ENCODE measurements around the gene SLC39A9. TPM values are rescaled to one million over a fixed set of nuclear protein-coding genes. Genes with fewer than 3 reads are reported as not detected.

The SLC39A9 gene
- total and polyA plus RNA-seq, 10 of the 15 experiments (the other 5 are each of a cell fraction or from before 2014, with no cell fraction given), result 19.9 to 109 (median 46.9) TPM

- Histone ChIP-seq H3K4me3 (no peak overlapping the region), H4K20me1 (ENCODE audit: control insufficient read depth, insufficient read depth) (no peaks in the 10 kb centered on the region), H3K36me3 (ENCODE audit: control insufficient read depth in 2 of 2, insufficient read depth in 2 of 2, low read length in 1 of 2) (peaks cover 0 to 3% of the 10 kb centered on the region in 2 experiments; a peak in 2 of 4 replicates), H3K27me3 (replicated peaks in 1 of 2; ENCODE audit: control insufficient read depth in 2 of 2, insufficient read depth in 2 of 2, low read length in 1 of 2) (no peaks in the 10 kb centered on the region), H2AFZ (ENCODE audit: control insufficient read depth, low read depth, low read length) (no peak overlapping the region), H3K4me1 (ENCODE audit: control insufficient read depth, insufficient read depth, low read length) (no peaks in the 10 kb centered on the region; the same call in 1 of the 2 replicates), H3K4me2 (ENCODE audit: control insufficient read depth, insufficient read depth) (no peak overlapping the region), H3K27ac (ENCODE audit: control insufficient read depth, insufficient read depth) (no peak overlapping the region), H3K9ac (ENCODE audit: control insufficient read depth, insufficient read depth, low read length) (no peak overlapping the region), H3K9me3 (replicated peaks; ENCODE audit: control insufficient read depth, insufficient read depth, low read length) (no peaks in the 10 kb centered on the region), H3K79me2 (ENCODE audit: control insufficient read depth, insufficient read depth, low read length) (no peaks in the 10 kb centered on the region)
- no peak for TF ChIP-seq PAX5 (IDR thresholded peaks at IDR 0.05; ENCODE audit: borderline replicate concordance, low read depth, low read length)
- TF ChIP-seq PAX8 (IDR thresholded peaks at IDR 0.05), result no peak
- no peak for TF ChIP-seq TBL1XR1 (IDR thresholded peaks at IDR 0.05; ENCODE audit: low read depth, low read length)
- RAD21 ChIA-PET (ENCODE audit: unreplicated experiment), result no interaction called here
- FAIRE-seq (no peak), DNase-seq (ENCODE audit: low read depth, low spot score) (no peak), ATAC-seq (no peak)
- intact Hi-C loops (cut with micrococcal nuclease; ENCODE audit: unreplicated experiment), result no loop called here
- WGBS (ENCODE audit: insufficient coverage, insufficient replicate concordance, low lambda C conversion rate, missing lambda C conversion rate), result 50% methylated on average over 1 of the region's 1 CpG
- SMC1A ChIA-PET (ENCODE audit: uncharacterized antibody, unreplicated experiment), result interaction anchor here (1.1 to 2.1 kb wide), 3 partner anchors 9 to 91 kb away, joined by 3 to 9 read pairs (median 5); no protein-coding TSS in a partner anchor
- POLR2A ChIA-PET, result interaction anchor here (0.6 to 1.6 kb wide), 2 partner anchors 8 to 45 kb away, joined by 3 to 8 read pairs; no protein-coding TSS in a partner anchor
- CTCF ChIA-PET, result interaction anchor here (0.6 to 2.3 kb wide), 5 partner anchors 10 to 40 kb away, joined by 3 to 6 read pairs (median 4); no protein-coding TSS in a partner anchor
- in situ Hi-C loops (cut with MboI), result no loop called here
- BruUV-seq (replicated peaks), result no TSS peak
These were observed 30.1 kb upstream of the SLC39A9 start for GRCh38 chr14:69368381-69368780.

GRCh38 chr14:69370061-69370460 is 28.4 kb upstream of the SLC39A9 start:
- no peaks in the 10 kb centered on the region for H3K4me1 ChIP-seq (ENCODE audit: control insufficient read depth, insufficient read depth, low read length)
- H3K4me2 ChIP-seq (ENCODE audit: control insufficient read depth, insufficient read depth), result no peak overlapping the region
- H3K36me3 ChIP-seq (ENCODE audit: control insufficient read depth in 2 of 2, insufficient read depth in 2 of 2, low read length in 1 of 2), result peaks cover 0 to 3% of the 10 kb centered on the region in 2 experiments; a peak in 2 of 4 replicates
- no peak overlapping the region for H3K9ac ChIP-seq (ENCODE audit: control insufficient read depth, insufficient read depth, low read length)
- H3K27me3 ChIP-seq (replicated peaks in 1 of 2; ENCODE audit: control insufficient read depth in 2 of 2, insufficient read depth in 2 of 2, low read length in 1 of 2), result no peaks in the 10 kb centered on the region
- ATAC-seq, result no peak
- 86% methylated on average over 5 of the region's 5 CpGs for WGBS (ENCODE audit: insufficient coverage, insufficient replicate concordance, low lambda C conversion rate, missing lambda C conversion rate)
- in situ Hi-C loops (cut with MboI) (no loop called here), intact Hi-C loops (cut with micrococcal nuclease; ENCODE audit: unreplicated experiment) (no loop called here)
- FAIRE-seq, result no peak
- no peaks in the 10 kb centered on the region for H3K79me2 ChIP-seq (ENCODE audit: control insufficient read depth, insufficient read depth, low read length)
- ChIA-PET RAD21 (ENCODE audit: unreplicated experiment) (interaction anchor here (2.6 kb wide), 1 partner anchor 9 kb away, joined by 9 read pairs; no protein-coding TSS in a partner anchor), POLR2A (interaction anchor here (1.4 to 1.8 kb wide), 2 partner anchors 8 to 10 kb away, joined by 3 to 8 read pairs; no protein-coding TSS in a partner anchor), SMC1A (ENCODE audit: uncharacterized antibody, unreplicated experiment) (interaction anchor here (0.5 to 2.1 kb wide), 5 partner anchors 9 to 232 kb away, joined by 3 to 5 read pairs (median 3); no protein-coding TSS in a partner anchor), CTCF (interaction anchor here (0.9 kb wide), 1 partner anchor 17 kb away, joined by 3 read pairs; no protein-coding TSS in a partner anchor)
- H2AFZ ChIP-seq (ENCODE audit: control insufficient read depth, low read depth, low read length), result no peak overlapping the region
- no peak overlapping the region for H3K4me3 ChIP-seq
- H3K9me3 ChIP-seq (replicated peaks; ENCODE audit: control insufficient read depth, insufficient read depth, low read length), result no peaks in the 10 kb centered on the region
- BruUV-seq (replicated peaks), result no TSS peak
- H4K20me1 ChIP-seq (ENCODE audit: control insufficient read depth, insufficient read depth), result no peaks in the 10 kb centered on the region
- DNase-seq (ENCODE audit: low read depth, low spot score), result no peak
- TF ChIP-seq IRF5 (IDR thresholded peaks at IDR 0.05; ENCODE audit: borderline replicate concordance) (no peak), CUX1 (IDR thresholded peaks at IDR 0.05; ENCODE audit: insufficient replicate concordance, low read depth, low read length) (no peak), DPF2 (IDR thresholded peaks at IDR 0.05) (no peak), SUPT20H (IDR thresholded peaks at IDR 0.05; ENCODE audit: borderline replicate concordance, control insufficient read depth, low read depth, low read length) (no peak)
- H3K27ac ChIP-seq (ENCODE audit: control insufficient read depth, insufficient read depth), result no peak overlapping the region
